Amygdala (tissue), 56 donors: ENCODE data around the gene B4GALNT4.
A peak's percentile ranks its signal among the peaks of the same experiment; 100 is the strongest.
"Not testable (repeated sequence)": the region's sequence is repeated elsewhere in the genome, so short reads cannot be mapped to it uniquely, and the experiment has no call there.

Experiments used
- DNase-seq, 56 donors: peaks; one replicate each; lab custom pipeline; 2025; lab: John Stamatoyannopoulos, UW

B4GALNT4 gene

DNA sequence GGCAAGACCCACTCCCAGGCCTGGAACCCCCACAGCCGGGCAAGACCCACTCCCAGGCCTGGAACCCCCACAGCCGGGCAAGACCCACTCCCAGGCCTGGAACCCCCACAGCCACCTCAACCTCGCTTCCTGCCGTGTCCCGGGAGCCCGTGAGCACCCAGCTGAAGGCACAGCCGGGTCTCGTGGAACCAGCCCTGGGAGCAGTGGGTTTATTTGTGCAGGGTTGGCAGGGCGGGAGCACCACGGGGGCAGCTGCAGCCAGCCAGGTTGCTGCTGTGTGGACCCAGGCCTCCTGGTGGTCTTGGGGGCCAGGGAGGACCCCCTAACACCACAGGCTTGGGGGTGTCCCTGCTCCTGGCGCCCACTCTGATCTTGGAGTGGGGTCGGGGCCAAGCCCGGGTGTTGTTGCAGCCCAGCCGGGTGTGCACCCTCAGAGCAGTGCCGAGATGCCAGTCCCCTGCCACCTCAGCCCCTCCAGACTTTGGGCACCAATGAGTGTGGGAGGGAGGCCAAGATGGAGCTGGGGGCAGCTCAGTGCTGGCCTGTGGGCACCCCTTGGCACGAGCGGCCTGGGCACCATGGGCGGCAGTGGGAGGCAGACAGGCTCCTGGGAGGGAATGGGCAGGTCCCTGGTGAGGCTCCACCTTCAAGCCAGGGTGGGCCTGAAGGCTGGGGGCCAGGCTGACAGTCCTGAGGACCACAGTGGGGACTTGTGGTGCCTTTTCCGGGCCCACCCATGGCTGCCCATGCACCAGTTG, 16.5 kb downstream of the B4GALNT4 start:
- DNase-seq = no peak

DNA sequence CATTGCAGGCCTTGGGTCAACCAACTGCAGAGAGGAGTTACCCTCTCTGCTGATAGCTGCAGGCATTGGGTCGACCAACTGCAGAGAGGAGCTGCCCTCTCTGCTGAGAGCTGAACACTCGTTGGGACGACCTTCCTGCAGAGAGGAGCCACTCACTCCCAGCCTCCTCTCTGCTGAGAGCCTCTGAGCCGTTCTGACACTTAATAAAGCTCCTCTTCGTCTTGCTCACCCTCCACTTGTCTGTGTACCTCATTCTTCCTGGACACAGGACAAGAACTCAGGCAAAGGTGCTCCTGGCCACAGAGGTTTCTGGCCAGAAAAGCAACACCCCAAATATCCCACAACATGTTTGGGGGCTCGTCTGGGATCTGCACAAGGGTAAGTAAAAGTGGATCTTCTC, 17.2 kb downstream of the B4GALNT4 start:
- no peak for DNase-seq

DNA sequence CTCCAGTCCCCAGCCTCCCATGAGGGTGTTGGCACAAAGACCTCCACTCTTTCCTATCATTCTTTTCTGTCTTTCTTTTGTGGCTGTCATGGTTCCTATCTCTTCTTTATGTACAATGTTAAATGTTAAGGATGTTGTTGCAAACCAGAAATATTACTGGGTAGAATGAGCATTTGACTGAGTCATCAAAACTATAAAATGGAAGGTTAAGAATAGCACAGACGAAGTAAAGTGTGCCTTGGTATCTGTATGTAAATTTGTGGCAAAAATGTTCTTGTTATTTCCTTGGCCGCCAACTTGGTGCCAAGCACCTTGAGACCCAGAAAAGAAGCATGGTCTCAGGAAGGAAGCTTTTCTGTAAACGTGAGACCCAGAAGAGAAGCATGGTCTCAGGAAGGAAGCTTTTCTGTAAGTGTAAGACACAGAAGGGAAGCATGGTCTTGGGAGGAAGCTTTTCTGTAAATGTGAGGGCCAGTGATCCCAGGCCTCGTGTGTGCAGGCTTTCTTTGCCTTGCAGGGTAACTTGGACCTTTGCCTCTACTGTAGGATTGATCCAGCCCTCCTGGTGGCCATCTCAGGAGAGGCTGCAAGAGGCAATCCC, 18.0 kb downstream of the B4GALNT4 start:
- DNase-seq = no peak

DNA sequence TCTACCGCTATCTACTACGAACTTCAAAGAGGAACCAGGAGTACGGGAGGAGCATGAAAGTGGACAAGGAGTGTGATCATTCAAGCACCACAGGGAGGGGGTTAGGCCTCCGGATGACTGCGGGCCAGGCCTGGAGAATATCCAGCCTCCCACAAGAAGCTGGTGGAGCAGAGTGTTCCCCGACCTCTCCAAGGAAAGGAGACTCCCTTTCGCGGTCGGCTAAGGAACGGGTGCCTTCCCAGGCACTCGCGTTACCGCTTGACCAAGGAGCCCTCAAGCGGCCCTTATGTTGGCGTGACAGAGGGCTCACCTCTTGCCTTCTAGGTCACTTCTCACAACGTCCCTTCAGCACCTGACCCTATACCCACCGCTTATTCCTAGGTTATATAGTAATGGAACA, 20.1 kb downstream of the B4GALNT4 start:
- not testable (repeated sequence) for DNase-seq

DNA sequence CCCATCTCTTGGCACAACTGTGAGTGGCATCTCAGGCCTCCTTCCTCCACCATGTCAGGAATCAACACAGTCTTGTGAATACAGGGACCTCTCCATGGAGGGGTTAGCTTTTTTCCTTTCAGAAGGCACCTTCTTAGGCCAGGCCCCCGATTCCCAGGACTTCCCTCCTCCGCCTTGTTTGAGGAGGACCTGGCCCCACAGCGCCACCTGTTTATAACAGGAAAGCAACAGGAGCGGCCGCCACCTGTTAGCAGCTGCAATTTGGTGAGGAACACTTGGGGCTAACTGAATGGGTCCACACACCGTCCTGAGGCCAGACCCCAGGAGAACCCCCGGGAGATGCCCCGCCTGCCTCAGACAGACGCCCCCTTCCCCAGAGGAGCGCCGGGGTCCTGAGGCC, 20.9 kb downstream of the B4GALNT4 start:
- no peak for DNase-seq

DNA sequence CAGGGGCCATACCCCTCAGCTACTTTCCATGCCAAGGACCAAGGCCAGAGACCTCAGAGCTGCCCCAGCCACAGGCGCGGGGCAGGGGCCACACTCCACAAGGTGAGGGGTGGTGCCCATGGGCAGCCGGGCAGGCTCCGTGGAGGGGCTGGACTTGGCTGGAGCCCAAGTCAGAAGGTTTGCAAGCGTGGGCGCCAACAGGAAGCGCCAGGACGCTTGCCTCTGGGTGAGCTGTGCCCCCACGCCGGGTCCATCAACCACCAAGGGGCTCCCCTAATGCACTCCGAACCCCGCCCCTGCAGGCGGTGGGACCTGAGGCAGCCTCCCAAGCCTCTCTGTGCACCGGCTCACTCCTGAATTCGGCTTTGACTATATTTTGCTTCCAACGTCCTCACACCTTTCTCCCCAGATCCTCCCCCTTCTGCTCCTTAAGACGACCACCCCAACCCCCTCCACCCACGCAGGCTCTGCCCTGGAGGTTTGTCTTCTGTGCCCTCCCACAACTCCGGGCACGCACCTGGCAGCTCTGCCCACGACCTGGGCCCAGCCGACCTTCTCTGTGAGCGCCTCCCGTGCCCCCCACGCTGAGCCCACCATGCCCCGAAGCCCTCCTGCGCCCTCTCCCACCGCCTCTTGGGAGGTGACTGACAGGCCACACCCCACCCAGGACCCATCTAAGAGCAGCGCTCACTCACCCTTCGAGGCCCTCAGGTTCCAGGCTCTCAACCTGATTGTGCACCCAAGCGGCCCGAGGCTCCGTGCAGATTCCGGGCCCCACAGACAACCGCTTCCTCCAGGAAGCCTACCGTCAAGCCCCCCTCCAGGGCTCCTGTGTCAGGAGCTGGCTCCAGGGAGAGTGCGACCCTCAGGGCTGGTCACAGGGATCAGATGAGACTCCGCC, 22.1 kb downstream of the B4GALNT4 start:
- no peak for DNase-seq

DNA sequence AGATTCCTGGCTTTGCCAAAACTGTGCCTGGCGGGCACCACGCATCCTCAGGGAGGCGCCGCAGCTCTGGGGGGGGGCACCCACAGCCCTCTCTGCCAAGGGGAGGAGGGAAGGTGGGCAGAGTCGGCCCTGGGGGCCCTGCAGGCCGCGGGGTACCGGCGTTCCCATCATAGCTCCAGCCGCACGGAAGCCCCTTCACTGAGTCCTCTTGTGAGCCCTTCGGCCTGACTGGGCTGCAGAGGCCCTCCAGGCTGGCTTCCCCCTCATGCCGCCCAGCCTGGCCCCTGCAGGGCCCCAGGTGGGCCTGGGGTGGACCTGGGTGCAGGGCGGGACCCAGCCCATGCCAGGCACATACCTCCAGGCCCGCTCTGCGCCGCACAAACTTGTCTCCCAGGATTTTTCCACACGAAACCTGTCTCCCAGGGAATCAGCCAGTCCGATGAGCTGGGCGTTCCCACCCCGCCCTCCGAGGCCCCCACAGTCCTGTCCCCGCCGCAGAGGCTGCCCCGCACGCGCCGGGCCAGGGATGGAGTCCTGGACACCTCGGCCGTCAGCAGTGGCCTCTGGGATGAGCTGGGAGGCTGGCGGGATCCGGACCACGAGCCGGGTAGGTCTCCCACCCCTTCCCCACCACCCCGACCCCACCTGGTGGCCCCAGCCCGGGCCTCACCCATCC, 22.9 kb downstream of the B4GALNT4 start:
- DNase-seq = no peak

DNA sequence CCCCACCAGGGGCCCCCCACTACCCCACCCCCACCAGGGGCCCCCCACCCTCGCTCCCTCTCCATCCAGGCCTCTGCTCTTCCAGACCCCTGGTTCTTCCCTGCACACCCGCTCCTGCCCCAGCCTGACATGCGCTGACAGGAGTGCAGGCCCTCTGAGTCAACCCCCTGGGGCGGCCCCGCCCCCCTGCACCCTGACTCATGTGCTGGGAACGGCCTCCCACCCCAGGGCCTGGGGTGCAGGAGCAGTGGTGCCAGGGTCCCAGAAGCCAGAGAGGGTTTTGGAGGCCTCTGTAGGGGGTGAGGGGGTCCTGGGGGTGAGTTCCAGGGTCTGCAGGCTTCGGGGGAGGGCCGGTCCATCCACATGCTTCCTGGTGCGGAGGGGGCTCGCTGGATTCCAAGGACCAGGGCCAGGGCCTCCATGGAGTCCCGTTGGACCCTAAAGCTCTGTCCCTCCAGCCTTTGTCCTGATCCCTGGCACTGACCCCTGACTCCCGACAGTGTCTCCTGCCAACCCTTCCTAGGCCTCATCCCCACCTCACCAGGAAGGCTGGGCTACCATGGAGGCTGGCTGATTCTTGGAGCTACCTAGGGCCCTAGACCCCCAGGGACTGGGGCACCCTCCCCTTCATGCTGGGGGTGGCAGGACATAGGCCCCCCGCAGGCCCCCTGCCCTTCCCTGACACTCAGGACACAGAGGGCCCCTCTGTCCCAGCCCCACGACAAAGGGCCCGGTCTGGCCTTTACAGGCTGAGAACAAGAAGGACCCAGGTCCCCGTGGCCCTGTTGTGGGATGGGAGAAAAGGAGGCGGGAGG, 24.1 kb downstream of the B4GALNT4 start:
- DNase-seq = no peak

DNA sequence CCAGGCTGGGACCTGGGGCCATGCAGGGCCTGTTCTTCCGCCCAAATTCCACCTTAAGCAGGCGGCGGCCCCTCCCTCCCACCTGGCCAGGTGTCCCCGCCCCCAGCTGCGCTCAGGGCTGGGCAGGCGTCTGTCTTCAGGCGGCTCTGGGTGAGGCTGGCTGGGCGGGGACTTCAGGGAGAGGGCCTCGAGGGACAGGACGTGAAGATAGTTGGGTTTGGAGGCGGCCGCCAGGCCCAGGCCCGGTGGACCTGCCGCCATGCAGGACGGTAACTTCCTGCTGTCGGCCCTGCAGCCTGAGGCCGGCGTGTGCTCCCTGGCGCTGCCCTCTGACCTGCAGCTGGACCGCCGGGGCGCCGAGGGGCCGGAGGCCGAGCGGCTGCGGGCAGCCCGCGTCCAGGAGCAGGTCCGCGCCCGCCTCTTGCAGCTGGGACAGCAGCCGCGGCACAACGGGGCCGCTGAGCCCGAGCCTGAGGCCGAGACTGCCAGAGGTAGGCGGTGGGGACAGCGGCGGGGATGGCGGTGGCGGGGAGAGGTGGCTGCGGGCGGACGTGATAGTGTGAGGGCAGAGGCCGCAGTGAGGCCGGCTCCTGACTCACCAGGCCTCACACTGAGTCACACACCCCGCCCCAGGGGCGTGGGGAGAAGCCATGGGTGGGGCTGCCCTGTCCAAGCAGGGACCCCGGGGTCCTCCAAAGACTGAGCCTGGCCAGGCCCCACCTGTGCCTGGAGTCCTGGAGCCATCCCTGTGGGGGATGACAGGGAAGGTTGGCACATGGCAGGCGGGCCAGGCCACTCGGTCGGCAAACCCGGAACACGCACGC, 24.9 kb downstream of the B4GALNT4 start, which contains the start of gene PKP3:
Gene PKP3, plus strand, starts transcription at position 176 of the 824 bp plus-strand sequence. Its CDS starts 84 bp downstream, at position 260.
- no peak for DNase-seq

DNA sequence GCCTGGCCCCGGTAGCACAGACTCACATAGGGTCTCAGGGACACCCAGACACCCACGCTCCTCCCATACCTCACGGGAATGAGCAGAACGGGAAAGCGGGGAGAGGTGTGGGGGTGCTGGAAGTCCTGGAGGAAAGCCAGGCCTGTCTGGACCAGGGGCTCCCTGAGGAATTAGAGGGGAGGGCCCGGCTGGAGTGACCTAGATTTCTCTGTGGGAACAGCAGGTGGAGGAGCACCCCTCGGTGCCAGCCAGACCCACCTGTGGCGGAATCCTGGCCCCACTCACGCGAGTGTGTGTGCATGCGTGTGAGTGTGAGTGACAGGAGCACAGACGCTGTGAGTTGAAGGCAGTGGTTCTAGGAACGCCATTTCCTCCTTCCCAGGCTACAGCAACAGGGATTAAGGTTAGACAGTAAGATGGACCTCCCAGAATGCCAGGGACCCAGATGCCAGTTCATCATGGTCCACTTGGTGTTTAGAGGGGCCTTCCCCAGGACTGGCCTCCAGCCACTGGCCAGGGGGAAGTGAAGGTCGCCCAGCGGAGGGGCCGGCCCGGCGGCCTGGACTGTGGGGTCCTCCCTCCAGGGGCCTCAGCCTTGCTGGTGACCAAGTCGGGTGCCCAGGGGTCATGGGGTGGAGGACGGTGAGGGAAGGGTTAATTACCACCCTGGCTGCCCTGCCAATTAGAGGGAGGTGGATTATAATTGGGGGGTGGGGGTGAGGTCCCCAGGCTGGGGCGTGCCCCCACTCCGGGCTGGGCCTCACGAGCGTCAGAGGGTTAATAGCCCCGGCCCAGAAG, 25.8 kb downstream of the B4GALNT4 start:
- DNase-seq = no peak

DNA sequence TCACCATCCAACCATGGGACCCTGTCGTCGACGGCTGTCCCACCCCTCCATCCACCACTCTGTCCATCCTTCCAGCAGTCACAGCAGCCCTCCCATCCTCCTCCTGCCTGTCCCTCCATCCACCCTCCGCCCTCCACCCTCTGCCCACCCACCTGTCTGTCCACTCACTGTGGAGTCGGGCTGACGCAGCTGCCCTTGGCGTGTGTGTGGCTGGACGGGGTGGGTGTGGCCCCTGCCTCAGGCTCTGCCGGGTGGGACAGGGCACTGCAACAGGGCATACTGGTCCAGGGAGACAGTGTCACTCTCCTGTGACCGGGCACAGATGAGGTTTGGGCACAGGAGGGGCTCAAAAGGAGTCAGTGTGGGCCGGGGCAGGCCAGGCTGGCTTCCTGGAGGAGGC, 26.6 kb downstream of the B4GALNT4 start:
- DNase-seq = no peak

DNA sequence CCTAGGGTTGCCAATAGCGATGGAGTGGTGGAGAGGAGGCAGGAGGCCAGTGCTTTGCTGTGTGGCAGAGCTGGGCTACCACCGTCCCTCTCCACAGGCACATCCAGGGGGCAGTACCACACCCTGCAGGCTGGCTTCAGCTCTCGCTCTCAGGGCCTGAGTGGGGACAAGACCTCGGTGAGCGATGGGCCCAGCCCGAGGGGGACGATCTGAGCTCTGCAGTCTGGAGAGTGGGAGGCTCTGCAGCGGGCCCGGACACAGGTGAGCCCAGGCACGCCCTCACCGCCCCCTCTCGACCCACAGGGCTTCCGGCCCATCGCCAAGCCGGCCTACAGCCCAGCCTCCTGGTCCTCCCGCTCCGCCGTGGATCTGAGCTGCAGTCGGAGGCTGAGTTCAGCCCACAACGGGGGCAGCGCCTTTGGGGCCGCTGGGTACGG, 27.2 kb downstream of the B4GALNT4 start:
- DNase-seq = no peak

DNA sequence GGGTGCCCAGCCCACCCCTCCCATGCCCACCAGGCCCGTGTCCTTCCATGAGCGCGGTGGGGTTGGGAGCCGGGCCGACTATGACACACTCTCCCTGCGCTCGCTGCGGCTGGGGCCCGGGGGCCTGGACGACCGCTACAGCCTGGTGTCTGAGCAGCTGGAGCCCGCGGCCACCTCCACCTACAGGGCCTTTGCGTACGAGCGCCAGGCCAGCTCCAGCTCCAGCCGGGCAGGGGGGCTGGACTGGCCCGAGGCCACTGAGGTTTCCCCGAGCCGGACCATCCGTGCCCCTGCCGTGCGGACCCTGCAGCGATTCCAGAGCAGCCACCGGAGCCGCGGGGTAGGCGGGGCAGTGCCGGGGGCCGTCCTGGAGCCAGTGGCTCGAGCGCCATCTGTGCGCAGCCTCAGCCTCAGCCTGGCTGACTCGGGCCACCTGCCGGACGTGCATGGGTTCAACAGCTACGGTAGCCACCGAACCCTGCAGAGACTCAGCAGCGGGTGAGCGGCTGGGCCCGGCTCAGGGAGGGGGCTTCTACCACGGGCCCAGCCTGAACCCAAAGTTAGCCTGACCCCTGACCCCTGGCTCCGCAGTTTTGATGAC, 27.7 kb downstream of the B4GALNT4 start:
- DNase-seq = peak in 22 of 56 donors; percentile 7 to 65 (median 30)

DNA sequence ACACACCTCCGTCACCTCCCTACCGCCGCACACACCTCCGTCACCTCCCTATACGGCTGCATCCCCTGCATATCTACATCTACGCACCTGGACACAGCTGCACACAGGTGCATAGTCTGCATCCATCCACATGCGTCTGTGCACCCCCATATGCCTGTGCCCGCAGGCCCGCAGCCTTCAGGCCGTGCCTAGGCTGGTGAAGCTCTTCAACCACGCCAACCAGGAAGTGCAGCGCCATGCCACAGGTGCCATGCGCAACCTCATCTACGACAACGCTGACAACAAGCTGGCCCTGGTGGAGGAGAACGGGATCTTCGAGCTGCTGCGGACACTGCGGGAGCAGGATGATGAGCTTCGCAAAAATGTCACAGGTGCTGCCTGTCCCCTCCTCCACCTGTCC, 29.5 kb downstream of the B4GALNT4 start:
- no peak for DNase-seq

DNA sequence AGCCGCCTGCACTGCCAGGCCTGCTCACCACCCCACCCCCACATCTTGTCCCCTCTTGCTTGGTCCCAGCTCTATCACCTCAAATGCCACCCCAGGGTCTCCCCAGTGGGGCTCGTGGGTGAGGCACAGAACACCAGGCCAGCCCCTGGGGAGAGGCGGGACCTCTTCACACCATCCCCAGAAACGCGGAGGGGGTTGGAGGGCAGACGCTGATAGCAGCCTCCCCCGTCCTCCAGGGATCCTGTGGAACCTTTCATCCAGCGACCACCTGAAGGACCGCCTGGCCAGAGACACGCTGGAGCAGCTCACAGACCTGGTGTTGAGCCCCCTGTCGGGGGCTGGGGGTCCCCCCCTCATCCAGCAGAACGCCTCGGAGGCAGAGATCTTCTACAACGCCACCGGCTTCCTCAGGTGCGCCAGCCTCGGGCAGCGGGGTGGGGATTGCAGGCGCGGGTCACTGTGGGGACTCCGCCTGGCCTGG, 30.5 kb downstream of the B4GALNT4 start:
- no peak for DNase-seq

DNA sequence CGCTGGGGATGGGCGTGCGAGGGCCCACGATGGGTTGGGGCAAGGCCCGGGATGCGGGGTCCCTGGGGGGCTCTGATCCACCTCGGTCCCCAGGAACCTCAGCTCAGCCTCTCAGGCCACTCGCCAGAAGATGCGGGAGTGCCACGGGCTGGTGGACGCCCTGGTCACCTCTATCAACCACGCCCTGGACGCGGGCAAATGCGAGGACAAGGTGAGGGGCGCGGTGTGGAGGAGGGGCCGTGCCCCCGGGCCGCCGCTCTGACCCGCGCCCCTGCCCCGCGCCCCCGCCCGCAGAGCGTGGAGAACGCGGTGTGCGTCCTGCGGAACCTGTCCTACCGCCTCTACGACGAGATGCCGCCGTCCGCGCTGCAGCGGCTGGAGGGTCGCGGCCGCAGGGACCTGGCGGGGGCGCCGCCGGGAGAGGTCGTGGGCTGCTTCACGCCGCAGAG, 31.0 kb downstream of the B4GALNT4 start:
- no peak for DNase-seq

DNA sequence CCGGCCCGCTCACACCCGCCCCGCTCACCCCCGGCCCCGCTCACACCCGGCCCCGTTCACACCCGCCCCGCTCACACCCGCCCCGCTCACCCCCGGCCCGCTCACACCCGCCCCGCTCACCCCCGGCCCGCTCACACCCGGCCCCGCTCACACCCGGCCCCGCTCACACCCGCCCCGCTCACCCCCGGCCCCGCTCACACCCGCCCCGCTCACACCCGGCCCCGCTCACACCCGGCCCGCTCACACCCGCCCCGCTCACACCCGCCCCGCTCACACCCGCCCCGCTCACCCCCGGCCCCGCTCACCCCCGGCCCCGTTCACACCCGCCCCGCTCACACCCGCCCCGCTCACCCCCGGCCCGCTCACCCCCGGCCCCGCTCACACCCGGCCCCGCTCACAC, 31.9 kb downstream of the B4GALNT4 start:
- DNase-seq = not testable (repeated sequence)
